ENCODE results near the gene HRG. TPM values are rescaled to one million over a fixed set of nuclear protein-coding genes. Genes with fewer than 3 reads are reported as not detected.

HRG gene
- total RNA-seq, 1 experiment from 2014 or later: not detected

- no peaks in the 10 kb centered on the region for H3K27me3 ChIP-seq (ENCODE audit: insufficient read depth, low read length)
- H3K4me1 Mint-ChIP-seq: peaks cover 41 to 55% of the 10 kb centered on the region in 2 experiments
Observed at GRCh38 chr3:186664506-186664905, 1.3 kb upstream of the HRG start.

More at GRCh38 chr3:186664506-186664905, 1.3 kb upstream of the HRG start:
- WGBS (ENCODE audit: extremely low coverage, insufficient read length, low lambda C conversion rate): no CpG with 5 or more reads among the region's 4 CpGs
- Histone ChIP-seq H3K4me2 (ENCODE audit: insufficient read depth, insufficient read length, low read length) (peak overlapping the region; percentile 38), H2BK15ac (ENCODE audit: low read depth, low read length) (no peak overlapping the region), H3T11ph (ENCODE audit: low read length) (no peak overlapping the region), H2BK20ac (ENCODE audit: low read depth, low read length, poor library complexity, severe bottlenecking) (no peak overlapping the region), H3K14ac (ENCODE audit: insufficient read depth, low read length) (no peak overlapping the region), H4K5ac (ENCODE audit: insufficient read length, low read depth, low read length) (no peak overlapping the region), H4K8ac (replicated peaks; ENCODE audit: insufficient read length, low read depth, low read length) (no peak overlapping the region), H3K9me3 (ENCODE audit: control insufficient read depth, low read depth, low read length) (no peaks in the 10 kb centered on the region), H2BK5ac (ENCODE audit: insufficient read length, low read length) (no peak overlapping the region), H3K56ac (ENCODE audit: insufficient read length, low read depth, low read length) (no peak overlapping the region), H3K4ac (ENCODE audit: low read depth, low read length) (no peak overlapping the region), H2AFZ (ENCODE audit: low read length) (no peak overlapping the region), H4K91ac (ENCODE audit: insufficient read length, low read depth, low read length) (no peak overlapping the region), H4K20me1 (ENCODE audit: control insufficient read depth, insufficient read depth, insufficient read length) (no peaks in the 10 kb centered on the region), H3K9ac (ENCODE audit: extremely low read depth, insufficient read length, low read length) (no peak overlapping the region), H3K79me2 (ENCODE audit: insufficient read depth, low read length) (no peaks in the 10 kb centered on the region), H3K79me1 (ENCODE audit: insufficient read depth, low read depth, low read length, poor library complexity, severe bottlenecking) (no peaks in the 10 kb centered on the region), H3K4me1 (ENCODE audit: insufficient read depth, low read length) (peaks cover 15% of the 10 kb centered on the region), H3K18ac (ENCODE audit: insufficient read length, low read depth, low read length) (no peak overlapping the region), H3K23me2 (ENCODE audit: insufficient read length, low read depth, low read length, poor library complexity, severe bottlenecking) (no peaks in the 10 kb centered on the region), H2BK120ac (ENCODE audit: low read depth, low read length, poor library complexity, severe bottlenecking) (no peak overlapping the region), H2BK12ac (ENCODE audit: insufficient read length, low read depth, low read length) (no peak overlapping the region), H3K23ac (ENCODE audit: insufficient read length, low read depth, low read length) (no peak overlapping the region), H3K27ac (ENCODE audit: insufficient read length, low read depth, low read length) (peak overlapping the region; percentile 96), H2AK5ac (ENCODE audit: insufficient read length, low read length) (no peak overlapping the region)
- H3K9me3 Mint-ChIP-seq: peaks cover 3% of the 10 kb centered on the region in 2 experiments; a peak in 4 of 5 replicates
- H3K4me3 Mint-ChIP-seq: no peak overlapping the region
- H3K36me3 Mint-ChIP-seq (ENCODE audit: insufficient read depth in 1 of 3, low read depth in 3 of 3): peaks cover under 1 to 6% (median under 1%) of the 10 kb centered on the region in 3 experiments; a peak in 3 of 7 replicates
- peak; percentile 35 for DNase-seq
- peak overlapping the region in 2 of 3 experiments; percentile 54 to 86; a peak in 4 of 7 replicates for H3K27ac Mint-ChIP-seq
- TF ChIP-seq, protein P1, sequence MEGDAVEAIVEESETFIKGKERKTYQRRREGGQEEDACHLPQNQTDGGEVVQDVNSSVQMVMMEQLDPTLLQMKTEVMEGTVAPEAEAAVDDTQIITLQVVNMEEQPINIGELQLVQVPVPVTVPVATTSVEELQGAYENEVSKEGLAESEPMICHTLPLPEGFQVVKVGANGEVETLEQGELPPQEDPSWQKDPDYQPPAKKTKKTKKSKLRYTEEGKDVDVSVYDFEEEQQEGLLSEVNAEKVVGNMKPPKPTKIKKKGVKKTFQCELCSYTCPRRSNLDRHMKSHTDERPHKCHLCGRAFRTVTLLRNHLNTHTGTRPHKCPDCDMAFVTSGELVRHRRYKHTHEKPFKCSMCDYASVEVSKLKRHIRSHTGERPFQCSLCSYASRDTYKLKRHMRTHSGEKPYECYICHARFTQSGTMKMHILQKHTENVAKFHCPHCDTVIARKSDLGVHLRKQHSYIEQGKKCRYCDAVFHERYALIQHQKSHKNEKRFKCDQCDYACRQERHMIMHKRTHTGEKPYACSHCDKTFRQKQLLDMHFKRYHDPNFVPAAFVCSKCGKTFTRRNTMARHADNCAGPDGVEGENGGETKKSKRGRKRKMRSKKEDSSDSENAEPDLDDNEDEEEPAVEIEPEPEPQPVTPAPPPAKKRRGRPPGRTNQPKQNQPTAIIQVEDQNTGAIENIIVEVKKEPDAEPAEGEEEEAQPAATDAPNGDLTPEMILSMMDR (conservative IDR thresholded peaks at IDR 0.05): no peak
- H3K27me3 Mint-ChIP-seq (ENCODE audit: low read depth): no peaks in the 10 kb centered on the region; the same call in 1 of the 2 replicates

Data from H9 (cell line).